Measurements from ENCODE around the gene LRRTM1.

DNA sequence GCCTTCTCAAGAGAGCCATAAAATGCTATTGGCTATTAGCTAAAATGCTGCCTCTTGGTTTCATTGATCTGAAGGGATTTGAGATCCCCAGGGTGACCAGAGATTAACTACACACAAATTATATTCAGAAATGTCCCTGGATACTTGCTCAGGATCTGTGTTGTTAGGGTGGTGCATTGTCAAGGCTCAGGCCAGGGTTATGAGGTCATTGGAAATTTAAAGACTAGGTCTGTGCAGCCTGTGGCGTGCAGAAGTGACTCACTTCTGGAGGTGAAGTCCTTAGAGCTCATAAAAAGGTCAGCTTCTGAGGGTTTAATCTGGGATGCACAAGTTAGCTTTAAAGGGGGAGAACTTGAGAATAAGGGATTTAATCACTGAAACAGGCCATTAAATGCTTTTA, 23.5 kb downstream of the LRRTM1 start:
- TF ChIP-seq JUN (IDR thresholded peaks at IDR 0.05) (no peak), SREBF2 (IDR thresholded peaks at IDR 0.05) (no peak)
